HCEC 1CT (cell line): ENCODE results near the gene PRPF40B.

Source experiments
- DNase-seq: peaks from one replicate; pipeline ENCODE4 v3.0.0-alpha.2; 2017

The PRPF40B gene

GRCh38 chr12:49689785-49690184 is 66.4 kb downstream of the PRPF40B start:
- no peak for DNase-seq

- no peak for DNase-seq
Measured at GRCh38 chr12:49692851-49693250, 69.5 kb downstream of the PRPF40B start.

- peak; percentile 48 for DNase-seq
Measured at GRCh38 chr12:49693931-49694444, 70.6 kb downstream of the PRPF40B start.
